KMS-11 (cell line): ENCODE measurements around the gene TGFBI.
"Not testable (repeated sequence)": the region's sequence is repeated elsewhere in the genome, so short reads cannot be mapped to it uniquely, and the experiment has no call there.

ENCODE experiments used
- H2AFZ ChIP-seq: fragments of 200-600 bp; sonication (generic); 2 replicates; pipeline ENCODE4 v1.6.1; 2016; ENCODE audit warnings: antibody characterized with exemption, mixed run types, low read depth
- H3K27ac ChIP-seq: fragments of 200-600 bp; sonication (generic); 2 replicates; pipeline ENCODE4 v1.6.1; 2016; ENCODE audit warnings: mild to moderate bottlenecking, mixed run types
- H3K27me3 ChIP-seq: fragments of 200-600 bp; sonication (generic); 2 replicates; pipeline ENCODE4 v1.6.1; 2017; ENCODE audit warnings: mild to moderate bottlenecking, low read depth, mixed run types, moderate library complexity; ENCODE audit not compliant: insufficient read depth
- H3K36me3 ChIP-seq: fragments of 200-600 bp; sonication (generic); 2 replicates; pipeline ENCODE4 v1.6.1; 2017; ENCODE audit warnings: mild to moderate bottlenecking, mixed run types; ENCODE audit not compliant: insufficient read depth
- H3K4me1 ChIP-seq: fragments of 200-600 bp; sonication (generic); 2 replicates; pipeline ENCODE4 v1.6.1; 2016; ENCODE audit warnings: mild to moderate bottlenecking, low read depth, mixed run types; ENCODE audit not compliant: poor library complexity, severe bottlenecking
- H3K4me2 ChIP-seq: fragments of 200-600 bp; sonication (generic); 2 replicates; pipeline ENCODE4 v1.7.0; 2016; ENCODE audit warnings: mild to moderate bottlenecking, mixed run types
- H3K4me3 ChIP-seq: fragments of 200-600 bp; sonication (generic); IDR thresholded peaks from 2 replicates; pipeline ENCODE4 v1.6.1; 2017; ENCODE audit warnings: low read depth, low read length, mixed read lengths; ENCODE audit not compliant: insufficient read depth
- H3K79me2 ChIP-seq: fragments of 200-600 bp; sonication (generic); 2 replicates; pipeline ENCODE4 v1.6.1; 2016; ENCODE audit warnings: low read depth, mixed run types; ENCODE audit not compliant: insufficient read depth
- H3K9ac ChIP-seq: fragments of 200-600 bp; sonication (generic); 2 replicates; pipeline ENCODE4 v1.6.1; 2016; ENCODE audit warnings: mild to moderate bottlenecking, mixed run types
- H4K20me1 ChIP-seq: fragments of 200-600 bp; sonication (generic); 2 replicates; pipeline ENCODE4 v1.6.1; 2016; ENCODE audit warnings: mild to moderate bottlenecking, mixed run types; ENCODE audit not compliant: insufficient read depth
- TF ChIP-seq, protein P1 (sequence below): fragments of 200-600 bp; sonication (generic); conservative IDR thresholded peaks from 2 replicates; pipeline ENCODE4 v1.6.1; 2017; ENCODE audit warnings: low read depth, mild to moderate bottlenecking, antibody characterized with exemption, low read length, moderate library complexity, mixed read lengths

TGFBI gene

GRCh38 chr5:136042665-136043121 lies 13.9 kb downstream of the TGFBI start:
- no peaks in the 10 kb centered on the region for H3K36me3 ChIP-seq
- no peaks in the 10 kb centered on the region for H3K27me3 ChIP-seq
- TF ChIP-seq, protein P1, sequence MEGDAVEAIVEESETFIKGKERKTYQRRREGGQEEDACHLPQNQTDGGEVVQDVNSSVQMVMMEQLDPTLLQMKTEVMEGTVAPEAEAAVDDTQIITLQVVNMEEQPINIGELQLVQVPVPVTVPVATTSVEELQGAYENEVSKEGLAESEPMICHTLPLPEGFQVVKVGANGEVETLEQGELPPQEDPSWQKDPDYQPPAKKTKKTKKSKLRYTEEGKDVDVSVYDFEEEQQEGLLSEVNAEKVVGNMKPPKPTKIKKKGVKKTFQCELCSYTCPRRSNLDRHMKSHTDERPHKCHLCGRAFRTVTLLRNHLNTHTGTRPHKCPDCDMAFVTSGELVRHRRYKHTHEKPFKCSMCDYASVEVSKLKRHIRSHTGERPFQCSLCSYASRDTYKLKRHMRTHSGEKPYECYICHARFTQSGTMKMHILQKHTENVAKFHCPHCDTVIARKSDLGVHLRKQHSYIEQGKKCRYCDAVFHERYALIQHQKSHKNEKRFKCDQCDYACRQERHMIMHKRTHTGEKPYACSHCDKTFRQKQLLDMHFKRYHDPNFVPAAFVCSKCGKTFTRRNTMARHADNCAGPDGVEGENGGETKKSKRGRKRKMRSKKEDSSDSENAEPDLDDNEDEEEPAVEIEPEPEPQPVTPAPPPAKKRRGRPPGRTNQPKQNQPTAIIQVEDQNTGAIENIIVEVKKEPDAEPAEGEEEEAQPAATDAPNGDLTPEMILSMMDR: no peak
- no peak overlapping the region for H3K4me3 ChIP-seq
- H3K4me1 ChIP-seq: no peaks in the 10 kb centered on the region
- no peak overlapping the region for H3K9ac ChIP-seq
- H3K79me2 ChIP-seq: no peaks in the 10 kb centered on the region
- no peaks in the 10 kb centered on the region for H4K20me1 ChIP-seq
- H3K27ac ChIP-seq: no peak overlapping the region
- no peak overlapping the region for H2AFZ ChIP-seq
- no peak overlapping the region for H3K4me2 ChIP-seq

- H4K20me1 ChIP-seq: no peaks in the 10 kb centered on the region
- H2AFZ ChIP-seq: no peak overlapping the region
- no peaks in the 10 kb centered on the region for H3K27me3 ChIP-seq
- no peak overlapping the region for H3K4me2 ChIP-seq
- H3K4me1 ChIP-seq: no peaks in the 10 kb centered on the region
- TF ChIP-seq, protein P1: no peak
- no peak overlapping the region for H3K4me3 ChIP-seq
- H3K27ac ChIP-seq: no peak overlapping the region
- no peaks in the 10 kb centered on the region for H3K36me3 ChIP-seq
- H3K9ac ChIP-seq: no peak overlapping the region
- H3K79me2 ChIP-seq: no peaks in the 10 kb centered on the region
These were observed 14.8 kb downstream of the TGFBI start for GRCh38 chr5:136043551-136043950.

GRCh38 chr5:136043968-136044610 lies 15.3 kb downstream of the TGFBI start:
- Histone ChIP-seq H3K9ac (no peak overlapping the region), H3K4me2 (no peak overlapping the region), H3K4me1 (no peaks in the 10 kb centered on the region), H3K27me3 (no peaks in the 10 kb centered on the region), H2AFZ (no peak overlapping the region), H3K79me2 (no peaks in the 10 kb centered on the region), H3K27ac (no peak overlapping the region), H3K4me3 (no peak overlapping the region), H3K36me3 (no peaks in the 10 kb centered on the region), H4K20me1 (no peaks in the 10 kb centered on the region)
- TF ChIP-seq, protein P1: no peak

DNA sequence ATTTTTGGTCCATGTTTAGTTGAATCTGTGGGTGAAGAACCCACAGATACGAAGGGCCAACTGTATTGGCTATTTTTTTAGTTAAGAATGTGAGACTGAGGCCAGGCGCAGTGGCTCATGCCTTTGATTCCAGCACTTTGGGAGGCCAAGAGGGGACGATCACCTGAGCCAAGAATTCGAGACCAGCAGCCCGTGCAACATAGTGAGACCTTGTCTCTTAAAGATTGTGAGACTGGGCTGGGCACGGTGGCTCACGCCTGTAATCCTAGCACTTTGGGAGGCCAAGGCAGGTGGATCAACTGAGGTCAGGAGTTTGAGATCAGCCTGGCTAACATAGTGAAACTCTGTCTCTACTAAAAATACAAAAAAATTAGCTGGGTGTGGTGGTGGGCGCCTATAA lies 16.2 kb downstream of the TGFBI start:
- H3K4me2 ChIP-seq, H3K4me1 ChIP-seq, H3K36me3 ChIP-seq, H3K4me3 ChIP-seq, H3K27ac ChIP-seq, H2AFZ ChIP-seq, H3K27me3 ChIP-seq, H3K79me2 ChIP-seq, H3K9ac ChIP-seq, H4K20me1 ChIP-seq: not testable (repeated sequence)

DNA sequence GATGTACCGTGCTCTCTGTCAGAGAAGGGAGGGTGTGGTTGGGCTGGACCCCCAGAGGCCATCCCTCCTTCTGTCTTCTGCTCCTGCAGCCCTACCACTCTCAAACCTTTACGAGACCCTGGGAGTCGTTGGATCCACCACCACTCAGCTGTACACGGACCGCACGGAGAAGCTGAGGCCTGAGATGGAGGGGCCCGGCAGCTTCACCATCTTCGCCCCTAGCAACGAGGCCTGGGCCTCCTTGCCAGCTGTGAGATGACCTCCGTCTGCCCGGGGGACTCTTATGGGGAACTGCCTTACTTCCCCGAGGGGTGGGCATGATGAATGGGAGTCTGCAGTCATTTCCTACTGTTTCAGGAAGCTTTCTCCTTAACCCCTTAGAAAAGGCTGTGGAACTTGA lies 17.5 kb downstream of the TGFBI start:
- H2AFZ ChIP-seq: no peak overlapping the region
- H3K9ac ChIP-seq: no peak overlapping the region
- H4K20me1 ChIP-seq: no peaks in the 10 kb centered on the region
- H3K4me2 ChIP-seq: no peak overlapping the region
- no peak overlapping the region for H3K27ac ChIP-seq
- H3K27me3 ChIP-seq: no peaks in the 10 kb centered on the region
- no peaks in the 10 kb centered on the region for H3K36me3 ChIP-seq
- H3K4me3 ChIP-seq: no peak overlapping the region
- TF ChIP-seq, protein P1: no peak
- H3K79me2 ChIP-seq: no peaks in the 10 kb centered on the region
- H3K4me1 ChIP-seq: no peaks in the 10 kb centered on the region
